Left ventricle myocardium inferior (tissue), 1 donor: ENCODE measurements around the gene CES5A. TPM values are rescaled to one million over a fixed set of nuclear protein-coding genes. Genes with fewer than 3 reads are reported as not detected.

Experiments
- DNase-seq: peaks from one replicate; pipeline ENCODE4 v3.0.0-alpha.2; 2020
- H3K27ac ChIP-seq: fragments of 200-600 bp; replicated peaks from 2 replicates; pipeline ENCODE4 v1.8.0; 2021
- H3K27me3 ChIP-seq: fragments of 200-600 bp; 2 replicates; pipeline ENCODE4 v1.8.0; 2021; ENCODE audit warnings: low read depth
- H3K36me3 ChIP-seq: fragments of 200-600 bp; 2 replicates; pipeline ENCODE4 v1.8.0; 2021
- H3K4me1 ChIP-seq: fragments of 200-600 bp; 2 replicates; pipeline ENCODE4 v1.8.0; 2021
- H3K4me3 ChIP-seq: fragments of 200-600 bp; 2 replicates; pipeline ENCODE4 v1.8.0; 2021; ENCODE audit warnings: mild to moderate bottlenecking, moderate library complexity
- H3K9me3 ChIP-seq: fragments of 200-600 bp; replicated peaks from 2 replicates; pipeline ENCODE4 v1.8.0; 2021
- CTCF ChIP-seq: fragments of 200-600 bp; IDR thresholded peaks from 2 replicates; pipeline ENCODE4 v1.8.0; 2021; ENCODE audit warnings: antibody characterized with exemption, mild to moderate bottlenecking, borderline replicate concordance
- intact Hi-C: fragments of 100-400 bp; cut with micrococcal nuclease; formaldehyde crosslinking; loops from one replicate; pipeline ENCODE4 v1.11.0; 2022
- total RNA-seq: library from RNA; stranded (reverse); fragmentation: NEBNext Ultra II Directional; extraction: Animal tissue kit (Norgen Biotek cat#: 25700); gene quantifications from one replicate; pipeline ENCODE4 v1.2.1, GENCODE V29; 2021
- donor health status: DM: no; HTN: yes; CAD: no; lungs with severe emphysema.

CES5A gene
- total RNA-seq, 1 donor from 2014 or later: not detected

- Histone ChIP-seq H3K9me3 (no peaks in the 10 kb centered on the region), H3K27me3 (peaks cover 36% of the 10 kb centered on the region), H3K4me1 (no peaks in the 10 kb centered on the region), H3K36me3 (peaks cover 9% of the 10 kb centered on the region), H3K27ac (no peak overlapping the region), H3K4me3 (no peak overlapping the region)
- no peak for TF ChIP-seq CTCF
- intact Hi-C loops: no loop called here
- DNase-seq: no peak
Measured at GRCh38 chr16:55825115-55825728, 50.0 kb downstream of the CES5A start.

- DNase-seq: no peak
- H3K4me1 ChIP-seq: no peaks in the 10 kb centered on the region
- H3K27me3 ChIP-seq: peaks cover 39% of the 10 kb centered on the region
- H3K27ac ChIP-seq: no peak overlapping the region
- intact Hi-C loops: no loop called here
- peaks cover 9% of the 10 kb centered on the region for H3K36me3 ChIP-seq
- no peak overlapping the region for H3K4me3 ChIP-seq
- H3K9me3 ChIP-seq: no peaks in the 10 kb centered on the region
- no peak for TF ChIP-seq CTCF
Measured at GRCh38 chr16:55824473-55825000, 50.6 kb downstream of the CES5A start.

- no peak overlapping the region for H3K4me3 ChIP-seq
- H3K4me1 ChIP-seq: no peaks in the 10 kb centered on the region
- H3K9me3 ChIP-seq: no peaks in the 10 kb centered on the region
- H3K36me3 ChIP-seq: peaks cover 9% of the 10 kb centered on the region
- intact Hi-C loops: no loop called here
- H3K27me3 ChIP-seq: peaks cover 54% of the 10 kb centered on the region
- TF ChIP-seq CTCF: no peak
- DNase-seq: no peak
- no peak overlapping the region for H3K27ac ChIP-seq
Measured at GRCh38 chr16:55822280-55822810, 52.8 kb downstream of the CES5A start.

GRCh38 chr16:55821210-55821609, 54.0 kb downstream of the CES5A start:
- Histone ChIP-seq H3K4me3 (no peak overlapping the region), H3K27me3 (peaks cover 62% of the 10 kb centered on the region), H3K36me3 (peaks cover 9% of the 10 kb centered on the region), H3K4me1 (no peaks in the 10 kb centered on the region), H3K9me3 (no peaks in the 10 kb centered on the region), H3K27ac (no peak overlapping the region)
- intact Hi-C loops: no loop called here
- no peak for TF ChIP-seq CTCF
- DNase-seq: no peak

GRCh38 chr16:55820615-55821014, 54.6 kb downstream of the CES5A start:
- TF ChIP-seq CTCF: no peak
- Histone ChIP-seq H3K4me3 (no peak overlapping the region), H3K4me1 (no peaks in the 10 kb centered on the region), H3K36me3 (peaks cover 9% of the 10 kb centered on the region), H3K27ac (no peak overlapping the region), H3K9me3 (no peaks in the 10 kb centered on the region), H3K27me3 (peaks cover 61% of the 10 kb centered on the region)
- intact Hi-C loops: no loop called here
- DNase-seq: no peak
